K562 treated with DMSO at 1 percent for 48 hours (cell line): ENCODE results near the gene NUFIP2. TPM values are rescaled to one million over a fixed set of nuclear protein-coding genes. Genes with fewer than 3 reads are reported as not detected.

ENCODE experiments used
- total RNA-seq: library from RNA; unstranded; fragments of 300-600 nt; gene quantifications from 2 replicates; pipeline ENCODE4 v1.2.3, GENCODE V29; 2022; ENCODE audit warnings: low replicate concordance; ENCODE audit errors: extremely low read depth

Gene NUFIP2
- total RNA-seq: not detected in 2 replicates

GRCh38 chr17:29293890-29294579 lies at the start of gene NUFIP2:
NUFIP2 (minus strand) TSS chr17:29294148; CDS start chr17:29294059, 89 bp downstream.

GRCh38 chr17:29246628-29247027 lies 47.3 kb downstream of the NUFIP2 start, which contains the start of gene CRYBA1:
CRYBA1 (plus strand) TSS chr17:29246859; CDS start chr17:29246864, 5 bp downstream.

Other genes with a start within 250 kb of the NUFIP2 start
- gene MYO18A, start 113.8 kb downstream of the NUFIP2 start, total RNA-seq: not detected in 2 replicates
- gene CRYBA1, start 47.3 kb downstream of the NUFIP2 start, total RNA-seq: not detected in 2 replicates
- not detected in 2 replicates for gene TAOK1, start 96.2 kb upstream of the NUFIP2 start, total RNA-seq